Tibial nerve (tissue), 4 donors: ENCODE results near the gene PPP6C.

ENCODE experiments used
- CTCF ChIP-seq, 5 experiments: fragments of 200-600 bp in 3 of 5; fragments of 450-650 bp in 2 of 5; sonication (generic) in 3 of 5; IDR thresholded peaks; one replicate each; pipeline ENCODE4 v1.5.1; 2016 to 2019; ENCODE audit warnings: antibody characterized with exemption in 5 of 5, mild to moderate bottlenecking in 3 of 5, moderate library complexity in 2 of 5
- EP300 ChIP-seq, 2 donors: sonication (generic); formaldehyde crosslinking; IDR thresholded peaks; one replicate each; pipeline ENCODE4 v1.6.1; 2017; ENCODE audit warnings: antibody characterized with exemption in 2 of 2, mild to moderate bottlenecking in 1 of 2
- POLR2A ChIP-seq, 2 donors: fragments of 450-650 bp; IDR thresholded peaks; one replicate each; pipeline ENCODE4 v1.6.1; 2017; ENCODE audit warnings: antibody characterized with exemption in 2 of 2, mild to moderate bottlenecking in 2 of 2, moderate library complexity in 2 of 2

- TF ChIP-seq CTCF (IDR thresholded peaks at IDR 0.05) (no peak), EP300 (IDR thresholded peaks at IDR 0.05) (no peak), POLR2A (IDR thresholded peaks at IDR 0.05) (no peak)
Measured at GRCh38 chr9:125204477-125204876, 14.9 kb upstream of the PPP6C start.
